Tibial artery (tissue), 4 donors: ENCODE data around the gene ITGB6.

Experiments
- DNase-seq, 2 donors: peaks; one replicate each; pipeline ENCODE4 v3.0.0-alpha.2; 2019
- H3K27ac ChIP-seq, 2 donors: fragments of 200-600 bp; sonication (generic) in 1 of 2; 1 replicate in 1 of 2; 2 replicates in 1 of 2; pipeline ENCODE4 v1.5.1; 2018 to 2019; ENCODE audit warnings: mild to moderate bottlenecking in 1 of 2
- H3K27me3 ChIP-seq, 2 donors: fragments of 200-600 bp; sonication (generic) in 1 of 2; one replicate each; pipeline versions ENCODE4 v1.5.1 to v1.6.0; 2016 to 2019
- H3K36me3 ChIP-seq, 3 donors: fragments of 200-600 bp; sonication (generic) in 2 of 3; one replicate each; pipeline ENCODE4 v1.5.1; 2016 to 2019; ENCODE audit warnings: mild to moderate bottlenecking in 2 of 3
- H3K4me1 ChIP-seq, 4 donors: fragments of 200-600 bp; sonication (generic) in 2 of 4; 1 replicate in 3 of 4; 2 replicates in 1 of 4; pipeline ENCODE4 v1.5.1; 2016 to 2019
- H3K4me3 ChIP-seq, 2 donors: fragments of 200-600 bp; sonication (generic) in 1 of 2; 1 replicate in 1 of 2; 2 replicates in 1 of 2; pipeline ENCODE4 v1.5.1; 2018 to 2019; ENCODE audit warnings: mild to moderate bottlenecking in 2 of 2
- H3K9me3 ChIP-seq, 3 donors: fragments of 200-600 bp; sonication (generic) in 1 of 3; one replicate each; pipeline ENCODE4 v1.5.1; 2016 to 2019
- CTCF ChIP-seq, 2 experiments: fragments of 200-600 bp in 1 of 2; fragments of 450-650 bp in 1 of 2; IDR thresholded peaks; one replicate each; pipeline ENCODE4 v1.5.1; 2017 to 2019; ENCODE audit warnings: antibody characterized with exemption in 2 of 2, mild to moderate bottlenecking in 1 of 2, moderate library complexity in 1 of 2
- intact Hi-C: fragments of 100-400 bp; cut with DNase I; formaldehyde crosslinking; loops from one replicate; pipeline ENCODE4 v1.15.0; 2023; ENCODE audit warnings: low total_unique reads

Gene ITGB6

DNA sequence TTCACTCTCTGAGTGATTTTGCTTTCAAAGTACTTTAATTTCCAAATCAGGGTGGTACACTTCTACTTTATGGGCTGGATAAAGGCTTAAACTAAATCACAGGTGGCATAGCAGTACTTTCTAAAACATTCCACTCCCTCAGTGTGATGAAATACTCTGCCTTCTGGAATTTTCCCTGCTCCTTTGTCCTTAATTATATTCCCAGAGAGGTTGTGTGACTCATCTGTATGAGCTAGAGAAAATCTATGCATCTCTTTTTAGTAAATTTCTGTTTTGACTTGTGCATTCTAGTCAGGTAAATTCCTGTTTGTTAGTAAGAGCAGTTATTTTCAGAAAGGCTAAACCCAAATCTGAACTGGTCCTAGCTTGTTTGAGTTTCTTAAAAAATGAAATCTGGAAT, 108.7 kb downstream of the ITGB6 start:
- Histone ChIP-seq H3K27ac (no peak overlapping the region), H3K27me3 (no peaks in the 10 kb centered on the region), H3K4me1 (no peaks in the 10 kb centered on the region), H3K36me3 (peaks cover 0 to 8% (median 0%) of the 10 kb centered on the region in 3 donors), H3K9me3 (peaks cover 22 to 53% (median 44%) of the 10 kb centered on the region in 3 donors), H3K4me3 (no peak overlapping the region)
- intact Hi-C loops = no loop called here
- no peak for DNase-seq
- TF ChIP-seq CTCF (IDR thresholded peaks at IDR 0.05) = no peak

DNA sequence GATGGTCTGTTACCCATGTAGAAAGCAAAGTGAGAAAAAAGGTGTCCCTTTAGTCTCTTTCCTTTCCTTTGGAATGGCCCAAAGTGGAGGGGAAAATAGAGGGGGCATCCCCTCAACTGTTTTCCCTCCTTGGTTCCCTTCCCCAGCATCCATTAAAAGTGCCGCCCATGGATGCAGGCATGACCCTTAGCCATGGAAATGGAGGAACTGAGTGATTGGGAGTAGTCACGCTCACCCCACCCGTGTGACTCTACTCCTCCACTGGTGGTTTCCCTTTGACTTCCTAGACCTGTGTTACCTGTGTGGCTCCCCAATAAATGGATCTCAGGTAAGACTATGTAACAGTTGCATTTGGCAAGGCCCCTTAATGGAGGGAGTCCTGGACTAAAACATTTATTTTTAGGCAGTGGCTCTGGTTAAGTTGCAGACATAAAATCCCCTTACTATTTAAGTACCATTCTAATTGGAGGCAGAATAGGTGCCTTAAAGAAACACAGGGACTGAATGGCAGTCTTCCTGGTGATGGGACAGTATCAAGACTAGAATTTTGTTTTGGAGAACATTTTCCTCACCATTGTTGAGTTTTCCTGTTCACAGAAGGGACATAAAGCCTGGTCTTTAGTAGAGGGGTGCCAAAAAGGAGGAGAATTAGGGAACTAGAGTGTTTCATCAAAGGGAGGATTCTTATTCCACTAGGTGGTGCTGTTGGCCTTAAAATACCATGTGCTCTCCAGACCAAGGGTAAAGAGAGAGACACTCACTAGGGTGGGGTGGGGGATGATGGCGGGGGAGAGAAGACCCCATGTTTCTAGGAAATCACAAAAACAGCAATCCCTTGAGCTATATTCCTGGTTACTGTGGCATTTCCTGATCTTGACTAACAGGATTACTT, 112.0 kb downstream of the ITGB6 start:
- Histone ChIP-seq H3K27me3 (no peaks in the 10 kb centered on the region), H3K4me1 (no peaks in the 10 kb centered on the region), H3K9me3 (peaks cover 22 to 78% (median 54%) of the 10 kb centered on the region in 3 donors), H3K27ac (no peak overlapping the region), H3K36me3 (peaks cover 0 to 13% (median 0%) of the 10 kb centered on the region in 3 donors), H3K4me3 (no peak overlapping the region)
- no peak for TF ChIP-seq CTCF (IDR thresholded peaks at IDR 0.05)
- no peak for DNase-seq
- intact Hi-C loops = no loop called here

GRCh38 chr2:160085662-160086061, 114.4 kb downstream of the ITGB6 start:
- Histone ChIP-seq H3K9me3 (peaks cover 22 to 64% (median 48%) of the 10 kb centered on the region in 3 donors), H3K36me3 (peaks cover 0 to 13% (median 0%) of the 10 kb centered on the region in 3 donors), H3K27ac (no peak overlapping the region), H3K27me3 (no peaks in the 10 kb centered on the region), H3K4me1 (no peaks in the 10 kb centered on the region), H3K4me3 (no peak overlapping the region)
- TF ChIP-seq CTCF (IDR thresholded peaks at IDR 0.05) = no peak
- intact Hi-C loops = no loop called here
- no peak for DNase-seq

DNA sequence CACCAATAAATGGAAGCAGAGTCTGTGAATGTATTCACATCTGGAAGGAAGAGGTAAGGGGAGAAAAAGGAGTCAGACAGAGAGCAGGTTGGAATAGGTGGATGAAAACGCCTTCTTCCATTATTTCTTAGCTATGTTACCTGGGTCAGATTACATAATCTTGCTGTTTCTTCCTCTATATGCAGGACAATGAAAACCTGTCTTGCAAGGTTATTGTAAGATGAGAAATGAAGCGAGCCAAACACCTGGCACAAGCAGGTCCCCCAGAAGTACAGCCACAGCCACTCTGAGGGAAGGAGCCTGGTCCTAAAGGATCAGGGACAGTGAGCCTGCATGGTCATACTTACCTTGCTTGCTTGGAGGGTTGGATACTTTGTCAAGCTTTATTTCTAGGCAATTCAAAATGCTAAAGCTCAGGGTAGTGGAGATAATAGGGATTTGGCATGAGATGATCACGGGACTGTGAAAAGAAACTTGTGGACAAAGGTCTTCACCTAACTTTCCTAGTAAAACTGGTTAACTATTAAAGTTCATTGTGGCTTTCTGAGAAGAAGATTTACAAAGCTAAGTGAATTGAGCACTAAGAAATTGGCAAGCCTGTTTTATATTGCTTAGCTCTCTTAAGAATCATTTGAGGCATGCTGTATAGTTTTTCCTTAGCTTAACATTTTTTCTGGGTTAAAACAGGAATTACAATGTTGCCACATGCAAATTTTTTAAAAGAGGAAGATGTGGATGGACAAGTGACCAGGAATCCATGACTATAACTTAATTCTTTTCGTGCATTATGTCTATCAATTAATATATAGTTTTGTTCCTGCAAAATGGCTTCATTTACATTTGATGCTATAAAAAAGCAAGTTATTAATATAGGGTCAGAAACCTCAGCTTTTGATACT, 121.9 kb downstream of the ITGB6 start:
- no peak for TF ChIP-seq CTCF (IDR thresholded peaks at IDR 0.05)
- no peaks in the 10 kb centered on the region for H3K36me3 ChIP-seq
- no peak for DNase-seq
- no peak overlapping the region for H3K4me3 ChIP-seq
- intact Hi-C loops = no loop called here
- H3K27me3 ChIP-seq = no peaks in the 10 kb centered on the region
- no peak overlapping the region for H3K27ac ChIP-seq
- peaks cover 0 to 8% (median 0%) of the 10 kb centered on the region in 3 donors for H3K9me3 ChIP-seq
- H3K4me1 ChIP-seq = peaks cover 0 to 19% (median 9%) of the 10 kb centered on the region in 4 donors

DNA sequence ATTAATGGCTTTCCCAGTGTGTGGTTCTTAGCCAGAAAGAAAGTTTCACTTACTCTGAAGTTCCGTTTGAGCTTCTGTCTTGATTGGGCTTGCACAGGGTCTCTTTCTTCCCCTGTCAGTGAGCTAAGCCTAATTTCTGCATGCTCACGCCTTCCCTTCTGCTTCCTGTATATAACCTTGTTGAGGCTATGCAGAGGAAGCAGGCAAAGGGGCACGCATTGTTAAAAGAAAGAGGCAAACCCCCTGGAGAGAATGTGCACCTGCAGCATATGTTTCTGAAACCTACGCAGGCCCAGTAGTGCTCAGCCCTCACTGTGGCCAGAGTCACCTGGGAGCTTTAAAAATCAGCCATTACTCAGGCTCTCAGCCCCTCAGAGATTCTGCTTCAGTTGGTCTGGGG, 123.2 kb downstream of the ITGB6 start:
- no peak for DNase-seq
- Histone ChIP-seq H3K27me3 (no peaks in the 10 kb centered on the region), H3K36me3 (no peaks in the 10 kb centered on the region), H3K27ac (no peak overlapping the region), H3K4me3 (no peak overlapping the region), H3K9me3 (peaks cover 0 to 4% (median 0%) of the 10 kb centered on the region in 3 donors), H3K4me1 (peaks cover 0 to 19% (median 9%) of the 10 kb centered on the region in 4 donors)
- intact Hi-C loops = no loop called here
- TF ChIP-seq CTCF (IDR thresholded peaks at IDR 0.05) = no peak
